Brain microvascular endothelial cell (primary cell): ENCODE measurements around the gene JUND.
A peak's percentile ranks its signal among the peaks of the same experiment; 100 is the strongest.

ENCODE experiments used
- DNase-seq: peaks from one replicate; pipeline ENCODE4 v3.0.0-alpha.2; 2020
- H3K27ac ChIP-seq: fragments of 250-450 bp; sonication (Bioruptor Pico); 2 replicates; pipeline ENCODE4 v1.5.1; 2020; ENCODE audit warnings: mild to moderate bottlenecking, moderate library complexity
- H3K27me3 ChIP-seq: fragments of 250-450 bp; sonication (Bioruptor Pico); replicated peaks from 2 replicates; pipeline ENCODE4 v1.5.1; 2020; ENCODE audit warnings: mild to moderate bottlenecking
- H3K36me3 ChIP-seq: fragments of 250-450 bp; sonication (Bioruptor Pico); replicated peaks from 2 replicates; pipeline ENCODE4 v1.5.1; 2020; ENCODE audit warnings: mild to moderate bottlenecking
- H3K4me3 ChIP-seq: 2 replicates; pipeline ENCODE4 v1.5.1; 2011; ENCODE audit warnings: low read depth, mild to moderate bottlenecking, control low read depth, low read length, moderate library complexity
- CTCF ChIP-seq: IDR thresholded peaks from 2 replicates; pipeline ENCODE4 v1.5.1; 2011; ENCODE audit warnings: low read depth, mild to moderate bottlenecking, moderate library complexity, low read length, control low read depth, inconsistent platforms; ENCODE audit errors: missing control alignments
- in situ Hi-C: cut with HindIII; loops from 2 replicates; pipeline ENCODE4 v1.10.0; 2017; ENCODE audit warnings: low sequenced_read_pairs, low pct_ligation_motif_present

JUND gene

GRCh38 chr19:18253130-18253529 lies 28.3 kb downstream of the JUND start:
- no peak for TF ChIP-seq CTCF
- Histone ChIP-seq H3K27me3 (peaks cover 3% of the 10 kb centered on the region), H3K36me3 (no peaks in the 10 kb centered on the region), H3K4me3 (no peak overlapping the region), H3K27ac (no peak overlapping the region)
- no peak for DNase-seq
- in situ Hi-C loops: no loop called here

- Histone ChIP-seq H3K4me3 (no peak overlapping the region), H3K27me3 (peaks cover 3% of the 10 kb centered on the region), H3K27ac (no peak overlapping the region), H3K36me3 (no peaks in the 10 kb centered on the region)
- DNase-seq: no peak
- TF ChIP-seq CTCF: no peak
- in situ Hi-C loops: no loop called here
Measured at GRCh38 chr19:18252370-18252717, 29.1 kb downstream of the JUND start.

GRCh38 chr19:18251587-18252369 lies 29.6 kb downstream of the JUND start:
- no peak overlapping the region for H3K4me3 ChIP-seq
- H3K36me3 ChIP-seq: no peaks in the 10 kb centered on the region
- TF ChIP-seq CTCF: peak; percentile 94
- in situ Hi-C loops: no loop called here
- peak; percentile 43 for DNase-seq
- H3K27me3 ChIP-seq: peaks cover 3% of the 10 kb centered on the region
- no peak overlapping the region for H3K27ac ChIP-seq

GRCh38 chr19:18249834-18250233 lies 31.6 kb downstream of the JUND start:
- no peaks in the 10 kb centered on the region for H3K27me3 ChIP-seq
- in situ Hi-C loops: no loop called here
- H3K36me3 ChIP-seq: no peaks in the 10 kb centered on the region
- H3K4me3 ChIP-seq: no peak overlapping the region
- no peak for DNase-seq
- TF ChIP-seq CTCF: no peak
- H3K27ac ChIP-seq: no peak overlapping the region

GRCh38 chr19:18245297-18245696 lies 36.1 kb downstream of the JUND start:
- TF ChIP-seq CTCF: no peak
- in situ Hi-C loops: no loop called here
- Histone ChIP-seq H3K27me3 (no peaks in the 10 kb centered on the region), H3K4me3 (no peak overlapping the region), H3K36me3 (no peaks in the 10 kb centered on the region), H3K27ac (no peak overlapping the region)
- DNase-seq: no peak

GRCh38 chr19:18239303-18239702 lies 42.1 kb downstream of the JUND start:
- H3K27ac ChIP-seq: no peak overlapping the region
- no peak for TF ChIP-seq CTCF
- H3K4me3 ChIP-seq: no peak overlapping the region
- in situ Hi-C loops: no loop called here
- H3K27me3 ChIP-seq: no peaks in the 10 kb centered on the region
- H3K36me3 ChIP-seq: no peaks in the 10 kb centered on the region
- no peak for DNase-seq
